ENCODE measurements around the gene PRKACG.

PRKACG gene

DNA sequence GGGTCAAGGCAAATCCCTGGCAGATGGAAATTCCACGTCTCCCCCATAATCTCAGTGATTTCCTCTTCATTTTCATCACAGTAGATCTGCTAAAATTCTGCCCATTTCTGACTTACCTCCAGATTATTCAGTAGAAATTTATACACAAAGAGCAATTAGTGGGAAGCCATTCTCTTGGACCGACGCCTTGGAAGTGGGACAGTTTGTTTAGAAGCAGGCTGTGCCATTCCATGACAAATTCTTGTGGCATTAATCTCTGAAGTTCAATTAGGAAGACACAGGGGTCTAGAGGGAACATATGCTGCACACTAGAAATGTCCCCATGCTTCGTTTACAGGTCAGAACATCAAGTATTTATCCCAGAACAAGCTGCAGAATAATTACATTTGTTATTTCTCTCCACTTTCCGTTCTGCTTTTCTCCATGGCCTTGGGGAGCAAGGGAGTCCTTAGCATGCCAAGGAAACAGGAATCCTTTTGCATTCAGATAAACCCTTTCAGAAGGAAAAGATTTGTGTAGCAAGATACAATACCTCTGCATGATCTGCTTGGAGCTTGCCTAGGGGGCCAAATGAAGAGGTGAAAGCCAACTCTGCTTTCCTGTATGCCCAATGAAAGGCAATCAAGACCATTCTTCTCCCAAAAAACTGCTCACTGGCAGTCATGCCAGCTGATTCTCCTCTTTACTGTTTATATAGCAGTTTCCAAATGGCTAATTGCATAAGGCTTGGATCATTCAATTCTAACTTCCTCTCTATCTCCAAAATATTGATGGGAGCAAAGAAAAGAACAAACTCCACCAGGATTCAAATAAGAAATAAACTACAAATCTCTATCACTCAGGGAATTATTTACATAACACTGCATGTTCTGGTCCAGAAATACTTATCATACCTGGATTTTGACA is 2.5 kb upstream of the PRKACG start:
- H3K4me3 ChIP-seq (ENCODE audit: low read depth, low read length) = no peak overlapping the region
- no peak for DNase-seq (ENCODE audit: low read depth)
- no peak for TF ChIP-seq CTCF (IDR thresholded peaks at IDR 0.05; ENCODE audit: insufficient read depth, low read depth, low read length, missing control alignments)

DNA sequence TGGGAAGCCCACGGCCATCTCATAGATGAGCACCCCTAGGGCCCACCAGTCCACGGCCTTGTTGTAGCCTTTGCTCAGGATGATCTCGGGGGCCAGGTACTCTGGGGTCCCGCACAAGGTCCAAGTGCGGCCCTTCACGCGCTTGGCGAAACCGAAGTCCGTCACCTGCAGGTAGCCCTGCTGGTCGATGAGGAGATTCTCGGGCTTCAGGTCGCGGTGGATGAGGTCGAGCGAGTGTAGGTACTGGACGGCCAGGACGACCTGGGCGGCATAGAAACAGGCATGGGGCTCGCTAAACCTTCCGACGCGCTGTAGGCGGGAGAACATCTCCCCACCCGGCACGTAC is 558 bp downstream of the PRKACG start:
- DNase-seq (ENCODE audit: low read depth) = no peak
- no peak overlapping the region for H3K4me3 ChIP-seq (ENCODE audit: low read depth, low read length)
- TF ChIP-seq CTCF (IDR thresholded peaks at IDR 0.05; ENCODE audit: insufficient read depth, low read depth, low read length, missing control alignments) = no peak

DNA sequence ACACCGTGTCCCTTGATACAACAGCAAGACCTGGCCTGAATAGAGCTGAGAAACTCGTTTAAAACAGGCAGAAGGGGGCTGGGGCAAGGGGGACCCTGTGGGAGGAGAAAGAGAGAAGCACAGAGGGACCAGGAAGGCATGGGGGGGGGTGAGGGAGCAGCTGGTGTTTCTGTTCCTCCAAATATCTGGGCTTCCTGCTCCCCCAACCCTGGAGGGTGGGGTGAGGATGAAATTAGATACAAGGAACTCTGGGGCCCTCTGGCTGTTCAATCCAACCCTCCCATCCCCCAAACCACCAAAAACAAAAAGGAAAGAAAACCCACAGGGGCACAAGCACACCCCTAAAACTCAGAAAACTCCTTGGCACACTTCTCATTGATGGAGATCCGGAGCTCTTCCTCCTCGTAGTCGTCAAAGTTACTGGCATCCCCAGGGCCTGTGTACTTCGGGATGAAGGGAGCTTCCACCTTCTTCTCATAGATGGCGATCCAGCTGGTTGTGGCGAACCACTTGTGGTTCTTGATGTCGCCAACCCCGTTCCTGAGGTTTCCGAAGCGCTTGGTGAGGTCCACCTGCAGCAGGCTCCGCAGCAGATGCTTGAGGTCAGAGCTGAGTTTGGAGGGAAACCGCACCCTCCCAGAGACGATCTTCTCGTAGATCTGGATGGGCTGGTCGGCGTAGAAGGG is 1.1 kb downstream of the PRKACG start:
- H3K4me3 ChIP-seq (ENCODE audit: low read depth, low read length) = no peak overlapping the region
- DNase-seq (ENCODE audit: low read depth) = peak; percentile 41
- no peak for TF ChIP-seq CTCF (IDR thresholded peaks at IDR 0.05; ENCODE audit: insufficient read depth, low read depth, low read length, missing control alignments)

DNA sequence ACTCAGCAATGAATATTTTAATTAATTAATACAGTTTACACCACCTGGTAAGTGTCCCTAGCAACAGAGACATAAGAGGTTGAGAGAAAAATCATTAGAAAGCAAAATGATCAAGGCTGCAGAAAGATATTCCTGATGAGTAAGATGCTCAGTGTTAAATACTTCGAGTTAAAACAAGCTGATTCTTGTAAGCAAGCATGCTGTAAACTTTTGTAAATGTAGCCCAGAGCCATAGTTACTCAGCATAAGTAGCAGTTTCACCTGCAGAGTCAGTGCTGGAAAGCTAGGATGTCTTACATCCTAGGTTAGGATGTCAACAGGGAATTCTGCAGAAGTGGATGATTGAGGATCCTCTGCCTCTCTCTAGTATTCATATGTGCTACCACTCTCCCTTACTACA is 4.2 kb downstream of the PRKACG start:
- no peak for DNase-seq (ENCODE audit: low read depth)
- TF ChIP-seq CTCF (IDR thresholded peaks at IDR 0.05; ENCODE audit: insufficient read depth, low read depth, low read length, missing control alignments) = no peak
- H3K4me3 ChIP-seq (ENCODE audit: low read depth, low read length) = no peak overlapping the region

GRCh38 chr9:69004836-69005235 is 9.1 kb downstream of the PRKACG start:
- no peak for TF ChIP-seq CTCF (IDR thresholded peaks at IDR 0.05; ENCODE audit: insufficient read depth, low read depth, low read length, missing control alignments)
- no peak for DNase-seq (ENCODE audit: low read depth)
- H3K4me3 ChIP-seq (ENCODE audit: low read depth, low read length) = no peak overlapping the region

GRCh38 chr9:69003051-69003450 is 10.9 kb downstream of the PRKACG start:
- no peak overlapping the region for H3K4me3 ChIP-seq (ENCODE audit: low read depth, low read length)
- no peak for DNase-seq (ENCODE audit: low read depth)
- TF ChIP-seq CTCF (IDR thresholded peaks at IDR 0.05; ENCODE audit: insufficient read depth, low read depth, low read length, missing control alignments) = no peak
